ENCODE data around the gene TRMT2B. TPM values are rescaled to one million over a fixed set of nuclear protein-coding genes. Genes with fewer than 3 reads are reported as not detected.

Gene TRMT2B
- total RNA-seq, 1 experiment from 2014 or later = 28.1 TPM

GRCh38 chrX:100973411-100973810, 78.5 kb downstream of the TRMT2B start:
- Histone ChIP-seq H3K4me1 (no peaks in the 10 kb centered on the region), H3K36me3 (ENCODE audit: control insufficient read depth, insufficient read depth, low read length) (no peaks in the 10 kb centered on the region), H3K4me3 (ENCODE audit: low read depth, low read length) (no peak overlapping the region), H3K27me3 (replicated peaks; ENCODE audit: control insufficient read depth, insufficient read depth, low read length) (no peaks in the 10 kb centered on the region), H3K9me3 (no peaks in the 10 kb centered on the region)
- no peak overlapping the region for H3K4me3 Mint-ChIP-seq (ENCODE audit: unreplicated experiment)
- H3K9me3 Mint-ChIP-seq (ENCODE audit: unreplicated experiment) = no peaks in the 10 kb centered on the region
- no peak overlapping the region for H3K27ac Mint-ChIP-seq (ENCODE audit: unreplicated experiment)
- ChIA-PET CTCF (no interaction called here), POLR2A (no interaction called here)
- no TSS peak for BruUV-seq (replicated peaks)
- no peak for DNase-seq
- no peaks in the 10 kb centered on the region for H3K36me3 Mint-ChIP-seq (ENCODE audit: insufficient read depth, unreplicated experiment)
- no peaks in the 10 kb centered on the region for H3K4me1 Mint-ChIP-seq (ENCODE audit: low read depth, unreplicated experiment)
- TF ChIP-seq, protein P1, sequence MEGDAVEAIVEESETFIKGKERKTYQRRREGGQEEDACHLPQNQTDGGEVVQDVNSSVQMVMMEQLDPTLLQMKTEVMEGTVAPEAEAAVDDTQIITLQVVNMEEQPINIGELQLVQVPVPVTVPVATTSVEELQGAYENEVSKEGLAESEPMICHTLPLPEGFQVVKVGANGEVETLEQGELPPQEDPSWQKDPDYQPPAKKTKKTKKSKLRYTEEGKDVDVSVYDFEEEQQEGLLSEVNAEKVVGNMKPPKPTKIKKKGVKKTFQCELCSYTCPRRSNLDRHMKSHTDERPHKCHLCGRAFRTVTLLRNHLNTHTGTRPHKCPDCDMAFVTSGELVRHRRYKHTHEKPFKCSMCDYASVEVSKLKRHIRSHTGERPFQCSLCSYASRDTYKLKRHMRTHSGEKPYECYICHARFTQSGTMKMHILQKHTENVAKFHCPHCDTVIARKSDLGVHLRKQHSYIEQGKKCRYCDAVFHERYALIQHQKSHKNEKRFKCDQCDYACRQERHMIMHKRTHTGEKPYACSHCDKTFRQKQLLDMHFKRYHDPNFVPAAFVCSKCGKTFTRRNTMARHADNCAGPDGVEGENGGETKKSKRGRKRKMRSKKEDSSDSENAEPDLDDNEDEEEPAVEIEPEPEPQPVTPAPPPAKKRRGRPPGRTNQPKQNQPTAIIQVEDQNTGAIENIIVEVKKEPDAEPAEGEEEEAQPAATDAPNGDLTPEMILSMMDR (IDR thresholded peaks at IDR 0.05; ENCODE audit: insufficient read depth in 1 of 2, low read depth in 1 of 2, low read length in 1 of 2, severe bottlenecking in 1 of 2, unreplicated experiment in 1 of 2) = no peak
- no peaks in the 10 kb centered on the region for H3K27me3 Mint-ChIP-seq (ENCODE audit: insufficient read depth, unreplicated experiment)
- intact Hi-C loops (cut with micrococcal nuclease; ENCODE audit: unreplicated experiment) = no loop called here

- no peak overlapping the region for H3K27ac Mint-ChIP-seq (ENCODE audit: unreplicated experiment)
- H3K27me3 Mint-ChIP-seq (ENCODE audit: insufficient read depth, unreplicated experiment) = no peaks in the 10 kb centered on the region
- Histone ChIP-seq H3K27me3 (replicated peaks; ENCODE audit: control insufficient read depth, insufficient read depth, low read length) (no peaks in the 10 kb centered on the region), H3K4me1 (no peaks in the 10 kb centered on the region), H3K36me3 (ENCODE audit: control insufficient read depth, insufficient read depth, low read length) (no peaks in the 10 kb centered on the region), H3K4me3 (ENCODE audit: low read depth, low read length) (no peak overlapping the region), H3K9me3 (no peaks in the 10 kb centered on the region)
- H3K4me3 Mint-ChIP-seq (ENCODE audit: unreplicated experiment) = no peak overlapping the region
- intact Hi-C loops (cut with micrococcal nuclease; ENCODE audit: unreplicated experiment) = no loop called here
- H3K9me3 Mint-ChIP-seq (ENCODE audit: unreplicated experiment) = no peaks in the 10 kb centered on the region
- TF ChIP-seq, protein P1 (IDR thresholded peaks at IDR 0.05; ENCODE audit: insufficient read depth in 1 of 2, low read depth in 1 of 2, low read length in 1 of 2, severe bottlenecking in 1 of 2, unreplicated experiment in 1 of 2) = no peak
- no peak for DNase-seq
- no peaks in the 10 kb centered on the region for H3K4me1 Mint-ChIP-seq (ENCODE audit: low read depth, unreplicated experiment)
- ChIA-PET POLR2A (no interaction called here), CTCF (no interaction called here)
- BruUV-seq (replicated peaks) = no TSS peak
- no peaks in the 10 kb centered on the region for H3K36me3 Mint-ChIP-seq (ENCODE audit: insufficient read depth, unreplicated experiment)
These were observed 82.0 kb downstream of the TRMT2B start for GRCh38 chrX:100969936-100970335.

GRCh38 chrX:100969408-100969807, 82.5 kb downstream of the TRMT2B start, which contains the start of gene ARL13A:
ARL13A (plus strand) TSS chrX:100969708; CDS start chrX:100973690, 3,982 bp downstream.
- no TSS peak for BruUV-seq (replicated peaks)
- no peaks in the 10 kb centered on the region for H3K9me3 Mint-ChIP-seq (ENCODE audit: unreplicated experiment)
- POLR2A ChIA-PET = no interaction called here
- H3K4me1 Mint-ChIP-seq (ENCODE audit: low read depth, unreplicated experiment) = peaks cover 2% of the 10 kb centered on the region
- Histone ChIP-seq H3K4me1 (no peaks in the 10 kb centered on the region), H3K4me3 (ENCODE audit: low read depth, low read length) (no peak within 1 kb of the TSS), H3K36me3 (ENCODE audit: control insufficient read depth, insufficient read depth, low read length) (no peaks in the 10 kb centered on the region), H3K9me3 (no peaks in the 10 kb centered on the region), H3K27me3 (replicated peaks; ENCODE audit: control insufficient read depth, insufficient read depth, low read length) (no peaks in the 10 kb centered on the region)
- no peaks in the 10 kb centered on the region for H3K27me3 Mint-ChIP-seq (ENCODE audit: insufficient read depth, unreplicated experiment)
- no peak within 1 kb of the TSS for H3K27ac Mint-ChIP-seq (ENCODE audit: unreplicated experiment)
- intact Hi-C loops (cut with micrococcal nuclease; ENCODE audit: unreplicated experiment) = no loop called here
- DNase-seq = no peak
- H3K36me3 Mint-ChIP-seq (ENCODE audit: insufficient read depth, unreplicated experiment) = no peaks in the 10 kb centered on the region
- CTCF ChIA-PET = no interaction called here
- no peak within 1 kb of the TSS for H3K4me3 Mint-ChIP-seq (ENCODE audit: unreplicated experiment)
- TF ChIP-seq, protein P1 (IDR thresholded peaks at IDR 0.05; ENCODE audit: insufficient read depth in 1 of 2, low read depth in 1 of 2, low read length in 1 of 2, severe bottlenecking in 1 of 2, unreplicated experiment in 1 of 2) = no peak
